Endothelial cell of umbilical vein (primary cell): ENCODE measurements around the gene PCGF6. TPM values are rescaled to one million over a fixed set of nuclear protein-coding genes. Genes with fewer than 3 reads are reported as not detected.

Source experiments
- BruUV-seq: library from RNA; stranded (reverse); fragments of 400-500 nt; replicated peaks from 2 replicates; lab custom pipeline; 2021; lab: Mats Ljungman, UMichigan
- CTCF ChIA-PET: fragments of 300-600, 350-600 bp; sonication (Branson Sonifier 250); formaldehyde crosslinking; loops from one replicate; lab custom pipeline; 2021; ENCODE audit warnings: antibody characterized with exemption, inconsistent platforms; lab: Charles Lee
- POLR2A ChIA-PET: fragments of 300-600, 350-600 bp; sonication (Branson Sonifier 250); formaldehyde crosslinking; loops from one replicate; lab custom pipeline; 2021; ENCODE audit warnings: antibody characterized with exemption, inconsistent platforms; lab: Charles Lee
- DNase-seq: peaks from one replicate; pipeline ENCODE4 v3.0.0-alpha.2; 2011; ENCODE audit warnings: low read depth, low spot score
- FAIRE-seq: peaks from 2 replicates; lab custom pipeline; 2011; peaks lifted over from hg19 to GRCh38; lab: Jason Lieb, UNC
- H2AFZ ChIP-seq: 2 replicates; pipeline ENCODE4 v1.6.0; 2012; ENCODE audit warnings: low read depth, low read length, control low read depth, inconsistent platforms
- H3K27ac ChIP-seq: 2 replicates; pipeline ENCODE4 v1.5.1; 2011; ENCODE audit warnings: low read depth, mild to moderate bottlenecking, control low read depth, low read length, moderate library complexity; ENCODE audit not compliant: insufficient read depth
- H3K27me3 ChIP-seq, 2 experiments: 2 replicates each; pipeline versions ENCODE4 v1.6.0 to v1.6.1; 2011; ENCODE audit warnings: low read length in 2 of 2, mixed read lengths in 1 of 2; ENCODE audit not compliant: control insufficient read depth in 2 of 2, insufficient read depth in 2 of 2
- H3K36me3 ChIP-seq, 2 experiments: 2 replicates in 1 of 2; 3 replicates in 1 of 2; pipeline ENCODE4 v1.5.1; 2011; ENCODE audit warnings: low read length in 2 of 2, mild to moderate bottlenecking in 1 of 2, moderate library complexity in 1 of 2; ENCODE audit not compliant: control insufficient read depth in 2 of 2, insufficient read depth in 2 of 2; ENCODE audit errors: extremely low read depth in 1 of 2
- H3K4me1 ChIP-seq: 3 replicates; pipeline ENCODE4 v1.5.1; 2011; ENCODE audit warnings: mild to moderate bottlenecking, low read length; ENCODE audit not compliant: control insufficient read depth, insufficient read depth; ENCODE audit errors: extremely low read depth
- H3K4me2 ChIP-seq: 2 replicates; pipeline ENCODE4 v1.6.1; 2011; ENCODE audit warnings: low read length, control low read depth, mixed read lengths; ENCODE audit not compliant: insufficient read depth
- H3K4me3 ChIP-seq, 3 experiments: fragments of 200-600 bp in 1 of 3; sonication (generic), shearing (Covaris generic) in 1 of 3; replicated peaks in 1 of 3; 2 replicates each; pipeline ENCODE4 v1.5.1; 2011 to 2016; ENCODE audit warnings: control low read depth in 3 of 3, low read length in 3 of 3, mild to moderate bottlenecking in 2 of 3, inconsistent platforms in 1 of 3, low read depth in 1 of 3, moderate library complexity in 1 of 3; ENCODE audit not compliant: insufficient read depth in 1 of 3
- H3K79me2 ChIP-seq: 2 replicates; pipeline ENCODE4 v1.6.0; 2012; ENCODE audit warnings: low read length, inconsistent platforms; ENCODE audit not compliant: control insufficient read depth, insufficient read depth
- H3K9ac ChIP-seq: replicated peaks from 2 replicates; pipeline ENCODE3; 2011; ENCODE audit warnings: low read length, control low read depth; ENCODE audit not compliant: insufficient read depth; ENCODE audit errors: extremely low read depth
- H3K9me1 ChIP-seq: replicated peaks from 3 replicates; pipeline ENCODE4 v1.6.0; 2011; ENCODE audit warnings: mild to moderate bottlenecking, low read length; ENCODE audit not compliant: control insufficient read depth, insufficient read depth; ENCODE audit errors: extremely low read depth
- H3K9me3 ChIP-seq: replicated peaks from 2 replicates; pipeline ENCODE4 v1.5.1; 2012; ENCODE audit warnings: low read length, inconsistent platforms; ENCODE audit not compliant: control insufficient read depth, insufficient read depth
- H4K20me1 ChIP-seq: replicated peaks from 2 replicates; pipeline ENCODE3; 2011; ENCODE audit warnings: mild to moderate bottlenecking, low read length; ENCODE audit not compliant: control insufficient read depth, insufficient read depth; ENCODE audit errors: extremely low read depth
- CTCF ChIP-seq, 2 donors: IDR thresholded peaks; 1 replicate in 1 of 2; 2 replicates in 1 of 2; pipeline ENCODE4 v1.5.1; 2011; ENCODE audit warnings: low read length in 2 of 2, mild to moderate bottlenecking in 2 of 2, moderate library complexity in 2 of 2, control low read depth in 1 of 2, inconsistent platforms in 1 of 2, low read depth in 1 of 2; ENCODE audit not compliant: insufficient read depth in 1 of 2; ENCODE audit errors: extremely low read depth in 1 of 2
- EZH2 ChIP-seq: IDR thresholded peaks from 2 replicates; pipeline ENCODE4 v1.6.1; 2012; ENCODE audit warnings: borderline replicate concordance, low read depth, mild to moderate bottlenecking, moderate library complexity, low read length, inconsistent platforms; ENCODE audit not compliant: severe bottlenecking
- FOS ChIP-seq: IDR thresholded peaks from 2 replicates; pipeline ENCODE4 v1.6.1; 2011; ENCODE audit warnings: mild to moderate bottlenecking, low read length, moderate library complexity, borderline replicate concordance; ENCODE audit not compliant: insufficient read depth
- GATA2 ChIP-seq: IDR thresholded peaks from 2 replicates; pipeline ENCODE4 v1.7.0; 2011; ENCODE audit warnings: low read depth, mild to moderate bottlenecking, moderate library complexity, mixed read lengths, low read length; ENCODE audit not compliant: insufficient read length, insufficient read depth
- JUN ChIP-seq: IDR thresholded peaks from 2 replicates; pipeline ENCODE4 v1.6.1; 2011; ENCODE audit warnings: borderline replicate concordance, low read depth; ENCODE audit not compliant: insufficient read length, insufficient read depth
- MYC ChIP-seq: IDR thresholded peaks from one replicate; pipeline ENCODE4 v1.6.1; 2011; ENCODE audit warnings: mild to moderate bottlenecking, low read depth, low read length
- POLR2A ChIP-seq: IDR thresholded peaks from 2 replicates; pipeline ENCODE4 v1.6.1; 2012; ENCODE audit warnings: low read depth, mild to moderate bottlenecking, control low read depth, low read length
- dilution Hi-C: fragments of 300-500 bp; cut with MboI; formaldehyde crosslinking; loops from one replicate; pipeline ENCODE4 v1.15.0; 2019; ENCODE audit warnings: low sequenced_read_pairs; ENCODE audit not compliant: extremely low pct_ligation_motif_present
- intact Hi-C: fragments of 100-400 bp; cut with micrococcal nuclease; formaldehyde crosslinking; loops from one replicate; pipeline ENCODE4 v1.10.0; 2022
- polyA plus RNA-seq, 4 experiments: library from polyadenylated mRNA; depleted of rRNA in 3 of 4; stranded (reverse) in 3 of 4; unstranded in 1 of 4; fragments of >200 nt; gene quantifications; 2 replicates each; pipeline versions ENCODE4 v1.2.1 to v1.2.3, GENCODE V29; 2011 to 2012; ENCODE audit warnings: missing spikeins in 1 of 4
- total RNA-seq: library from RNA; stranded (reverse); gene quantifications from 2 replicates; pipeline ENCODE4 v1.2.3, GENCODE V29; 2021
- TF ChIP-seq, protein P1 (sequence below): IDR thresholded peaks from 2 replicates; pipeline ENCODE4 v1.6.1; 2011; ENCODE audit not compliant: insufficient read depth, insufficient read length

PCGF6 gene
- total and polyA plus RNA-seq, 2 donors (not counting 3 experiments of a cell fraction or from before 2014, with no cell fraction given) = 3.8 to 11.3 TPM

- peaks cover 5% of the 10 kb centered on the region for H3K4me1 ChIP-seq
- DNase-seq (no peak), FAIRE-seq (no peak)
- TF ChIP-seq, protein P1, sequence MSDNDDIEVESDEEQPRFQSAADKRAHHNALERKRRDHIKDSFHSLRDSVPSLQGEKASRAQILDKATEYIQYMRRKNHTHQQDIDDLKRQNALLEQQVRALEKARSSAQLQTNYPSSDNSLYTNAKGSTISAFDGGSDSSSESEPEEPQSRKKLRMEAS = no peak
- TF ChIP-seq MYC = no peak
- TF ChIP-seq POLR2A = no peak
- TF ChIP-seq CTCF (IDR thresholded peaks at IDR 0.05; ENCODE audit: extremely low read depth in 1 of 2, insufficient read depth in 1 of 2, low read depth in 1 of 2, low read length in 2 of 2) = no peak
- TF ChIP-seq GATA2 = no peak
- TF ChIP-seq FOS = no peak
- no peak for TF ChIP-seq EZH2
- TF ChIP-seq JUN = no peak
- H3K4me3 ChIP-seq = no peak overlapping the region
- ChIA-PET POLR2A (no interaction called here), CTCF (no interaction called here)
- no peak overlapping the region for H2AFZ ChIP-seq
- H3K27me3 ChIP-seq = no peaks in the 10 kb centered on the region
- BruUV-seq = no TSS peak
- H3K9ac ChIP-seq = no peak overlapping the region
- H3K79me2 ChIP-seq = peaks cover 3% of the 10 kb centered on the region
- H3K9me3 ChIP-seq = no peaks in the 10 kb centered on the region
- intact Hi-C loops = no loop called here
- dilution Hi-C loops = no loop called here
- H3K36me3 ChIP-seq = peaks cover 4% of the 10 kb centered on the region in 2 experiments
- H3K4me2 ChIP-seq = no peak overlapping the region
- no peak overlapping the region for H3K27ac ChIP-seq
- no peaks in the 10 kb centered on the region for H3K9me1 ChIP-seq
- H4K20me1 ChIP-seq = no peaks in the 10 kb centered on the region
These were observed 22.6 kb upstream of the PCGF6 start for GRCh38 chr10:103373544-103373943.
